Heart left ventricle (tissue), 16 donors: Measurements from ENCODE around the gene RGMA. TPM values are rescaled to one million over a fixed set of nuclear protein-coding genes. Genes with fewer than 3 reads are reported as not detected.

Source experiments
- ATAC-seq, 4 donors: fragments of 200-7000 bp; cut with Tn5 transposase; one replicate each; pipeline ENCODE4 v1.9.1; 2020 to 2022; ENCODE audit warnings: moderate library complexity in 4 of 4, mild to moderate bottlenecking in 3 of 4, moderate number of reproducible peaks in 1 of 4
- DNase-seq, 5 donors: peaks; one replicate each; pipeline ENCODE4 v3.0.0-alpha.2; 2020
- H3K27ac ChIP-seq, 12 donors: fragments of 200-600 bp; sonication (generic) in 4 of 12; one replicate each; pipeline versions ENCODE4 v1.5.0 to v1.8.0; 2016 to 2022; ENCODE audit warnings: mild to moderate bottlenecking in 2 of 12
- H3K27me3 ChIP-seq, 9 donors: fragments of 200-600 bp; sonication (generic) in 2 of 9; one replicate each; pipeline versions ENCODE4 v1.5.1 to v1.8.0; 2016 to 2022; ENCODE audit warnings: mild to moderate bottlenecking in 3 of 9
- H3K36me3 ChIP-seq, 9 donors: fragments of 200-600 bp; sonication (generic) in 2 of 9; one replicate each; pipeline versions ENCODE4 v1.5.0 to v1.8.0; 2018 to 2022; ENCODE audit warnings: mild to moderate bottlenecking in 2 of 9
- H3K4me1 ChIP-seq, 12 donors: fragments of 200-600 bp; sonication (generic) in 4 of 12; one replicate each; pipeline versions ENCODE4 v1.5.0 to v1.8.0; 2016 to 2022; ENCODE audit warnings: mild to moderate bottlenecking in 3 of 12
- H3K4me3 ChIP-seq, 12 donors: fragments of 200-600 bp; sonication (generic) in 4 of 12; one replicate each; pipeline versions ENCODE4 v1.5.0 to v1.8.0; 2017 to 2022; ENCODE audit warnings: mild to moderate bottlenecking in 9 of 12, moderate library complexity in 4 of 12
- H3K9me3 ChIP-seq, 12 donors: fragments of 200-600 bp; sonication (generic) in 4 of 12; one replicate each; pipeline versions ENCODE4 v1.5.0 to v1.8.0; 2016 to 2022; ENCODE audit warnings: mild to moderate bottlenecking in 1 of 12
- POLR2A ChIP-seq, 2 donors: fragments of 450-650 bp; IDR thresholded peaks; one replicate each; pipeline ENCODE4 v1.6.1; 2017; ENCODE audit warnings: antibody characterized with exemption in 2 of 2, mild to moderate bottlenecking in 2 of 2, moderate library complexity in 2 of 2
- WGBS, 4 donors: extraction: QIAGEN DNeasy Blood & Tissue Kit in 2 of 4; methylation state at CpG; one replicate each; pipeline versions ENCODE4 v1.1.5 to v1.1.7; 2013 to 2018; 5-methylcytosine and 5-hydroxymethylcytosine counted together
- intact Hi-C, 10 donors: fragments of 100-400 bp; cut with DNase I; formaldehyde crosslinking; loops; one replicate each; pipeline versions ENCODE4 v1.11.1 to v1.14.2; 2022
- polyA plus RNA-seq, 2 donors: library from polyadenylated mRNA; stranded (reverse); fragments of 200-250 nt; gene quantifications; one replicate each; pipeline ENCODE4 v1.2.3, GENCODE V29; 2013
- total RNA-seq, 9 donors: library from RNA; depleted of rRNA in 2 of 9; stranded (reverse); fragments of >200 nt in 2 of 9; fragmentation: NEBNext Ultra II Directional in 3 of 9; extraction: Animal tissue kit (Norgen Biotek cat#: 25700) in 3 of 9; gene quantifications; one replicate each; pipeline versions ENCODE4 v1.1.0 to v1.2.4, GENCODE V29; 2016 to 2023
- TF ChIP-seq, protein P1 (sequence below), 12 donors: fragments of 200-600 bp; sonication (generic) in 4 of 12; IDR thresholded peaks; one replicate each; pipeline versions ENCODE4 v1.5.0 to v1.8.0; 2018 to 2022; ENCODE audit warnings: antibody characterized with exemption in 12 of 12, mild to moderate bottlenecking in 5 of 12
- donor health status: ischemic (EF 13 %, LVEDD 7.1; RV severe dilation, severe dysfunction).
- donor health status: healthy with polysubstance abuse.
- donor health status: DM: no; HTN: yes; CAD: no.
- donor health status: DM: no; HTN: no; CAD: no.
- donor health status: ischemic (EF 25% LVEDD 6.9; RV normal size, moderate dysfunction).
- donor health status: ischemic (EF 25% LVEDD 5.7; RV mildly dilated, moderate dysfunction).
- donor health status: healthy.
- donor health status: DM: yes; HTN: yes; CAD: no.
- donor health status: ischemic (EF 35%, LVEDD 5.7; RV mildly dilated, moderate dysfunction).
- donor health status: nonischemic (EF 11% LVEDD 7.7; RV severe dilation, severe dysfunction).
- donor health status: DM: yes; HTN: yes; CAD: no.
- donor health status: PGD.
- donor health status: ischemic (EF 29% LVEDD 5.4; RV normal size, mild dysfunction).
- donor health status: nonischemic (EF 23%, LVEDD 6.1; RV moderate dilation, normal function).

Gene RGMA
- total and polyA plus RNA-seq, 11 donors, result 4.7 to 20.8 (median 14.8) TPM

GRCh38 chr15:93001881-93002280, 87.1 kb downstream of the RGMA start:
- DNase-seq (no peak), ATAC-seq (no peak)
- no peaks in the 10 kb centered on the region for H3K27me3 ChIP-seq
- no peaks in the 10 kb centered on the region for H3K4me1 ChIP-seq
- no peak overlapping the region for H3K4me3 ChIP-seq
- H3K27ac ChIP-seq, result peak overlapping the region in 2 of 12 donors; percentile 18 to 32
- no peaks in the 10 kb centered on the region for H3K9me3 ChIP-seq
- no peak for TF ChIP-seq POLR2A (IDR thresholded peaks at IDR 0.05)
- TF ChIP-seq, protein P1, sequence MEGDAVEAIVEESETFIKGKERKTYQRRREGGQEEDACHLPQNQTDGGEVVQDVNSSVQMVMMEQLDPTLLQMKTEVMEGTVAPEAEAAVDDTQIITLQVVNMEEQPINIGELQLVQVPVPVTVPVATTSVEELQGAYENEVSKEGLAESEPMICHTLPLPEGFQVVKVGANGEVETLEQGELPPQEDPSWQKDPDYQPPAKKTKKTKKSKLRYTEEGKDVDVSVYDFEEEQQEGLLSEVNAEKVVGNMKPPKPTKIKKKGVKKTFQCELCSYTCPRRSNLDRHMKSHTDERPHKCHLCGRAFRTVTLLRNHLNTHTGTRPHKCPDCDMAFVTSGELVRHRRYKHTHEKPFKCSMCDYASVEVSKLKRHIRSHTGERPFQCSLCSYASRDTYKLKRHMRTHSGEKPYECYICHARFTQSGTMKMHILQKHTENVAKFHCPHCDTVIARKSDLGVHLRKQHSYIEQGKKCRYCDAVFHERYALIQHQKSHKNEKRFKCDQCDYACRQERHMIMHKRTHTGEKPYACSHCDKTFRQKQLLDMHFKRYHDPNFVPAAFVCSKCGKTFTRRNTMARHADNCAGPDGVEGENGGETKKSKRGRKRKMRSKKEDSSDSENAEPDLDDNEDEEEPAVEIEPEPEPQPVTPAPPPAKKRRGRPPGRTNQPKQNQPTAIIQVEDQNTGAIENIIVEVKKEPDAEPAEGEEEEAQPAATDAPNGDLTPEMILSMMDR (IDR thresholded peaks at IDR 0.05), result peak in 5 of 12 donors; percentile 5 to 34 (median 11)
- 79 to 93% (median 82%) methylated on average over 2 of the region's 2 CpGs for WGBS, 4 donors
- intact Hi-C loops, result loop anchor here in 3 of 10 donors (5.0 to 10.0 kb wide), 2 partner anchors 60 to 207 kb away; no protein-coding TSS in a partner anchor
- peaks cover 0 to 100% (median 100%) of the 10 kb centered on the region in 9 donors for H3K36me3 ChIP-seq

GRCh38 chr15:93001156-93001555, 87.9 kb downstream of the RGMA start:
- 95 to 100% (median 97%) methylated on average over 6 of the region's 6 CpGs for WGBS, 4 donors
- intact Hi-C loops, result loop anchor here in 3 of 10 donors (5.0 to 10.0 kb wide), 2 partner anchors 59 to 206 kb away; no protein-coding TSS in a partner anchor
- Histone ChIP-seq H3K4me1 (no peaks in the 10 kb centered on the region), H3K27me3 (no peaks in the 10 kb centered on the region), H3K4me3 (no peak overlapping the region), H3K27ac (peak overlapping the region in 2 of 12 donors; percentile 18 to 32), H3K36me3 (peaks cover 0 to 100% (median 100%) of the 10 kb centered on the region in 9 donors), H3K9me3 (no peaks in the 10 kb centered on the region)
- ATAC-seq, result no peak
- DNase-seq, result no peak
- TF ChIP-seq POLR2A (IDR thresholded peaks at IDR 0.05), result no peak
- TF ChIP-seq, protein P1 (IDR thresholded peaks at IDR 0.05), result no peak

DNA sequence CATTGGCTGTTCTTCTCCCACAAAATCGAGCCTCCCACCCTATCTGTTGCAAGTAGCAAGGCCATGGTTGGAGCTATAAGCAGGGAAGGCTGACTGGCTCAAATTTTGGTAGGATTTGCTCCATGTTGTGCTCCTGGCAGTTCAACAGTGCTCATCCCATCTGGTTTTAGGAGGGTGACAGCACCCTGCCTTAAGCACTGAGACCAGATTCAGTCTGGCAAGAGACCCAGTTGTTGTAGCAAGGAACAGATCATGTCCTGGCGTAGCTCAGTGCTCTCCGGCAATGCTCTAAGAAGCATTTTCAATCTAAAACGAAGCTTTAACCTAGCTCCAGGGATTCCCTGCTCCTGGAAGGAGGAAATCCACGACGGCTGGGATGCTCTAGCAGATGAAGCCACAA, 91.2 kb downstream of the RGMA start:
- H3K9me3 ChIP-seq, result no peaks in the 10 kb centered on the region
- no peak overlapping the region for H3K4me3 ChIP-seq
- peaks cover 0 to 4% (median 0%) of the 10 kb centered on the region in 12 donors for H3K4me1 ChIP-seq
- ATAC-seq (peak in 1 of 4 donors; percentile 39), DNase-seq (no peak)
- H3K36me3 ChIP-seq, result peaks cover 0 to 100% (median 98%) of the 10 kb centered on the region in 9 donors
- intact Hi-C loops, result loop anchor here in 4 of 10 donors (10.0 kb wide), 3 partner anchors 63 to 203 kb away; no protein-coding TSS in a partner anchor
- WGBS, 4 donors, result 92 to 96% (median 95%) methylated on average over 6 of the region's 6 CpGs
- H3K27me3 ChIP-seq, result no peaks in the 10 kb centered on the region
- H3K27ac ChIP-seq, result no peak overlapping the region
- TF ChIP-seq POLR2A (IDR thresholded peaks at IDR 0.05), result no peak
- TF ChIP-seq, protein P1 (IDR thresholded peaks at IDR 0.05), result no peak

DNA sequence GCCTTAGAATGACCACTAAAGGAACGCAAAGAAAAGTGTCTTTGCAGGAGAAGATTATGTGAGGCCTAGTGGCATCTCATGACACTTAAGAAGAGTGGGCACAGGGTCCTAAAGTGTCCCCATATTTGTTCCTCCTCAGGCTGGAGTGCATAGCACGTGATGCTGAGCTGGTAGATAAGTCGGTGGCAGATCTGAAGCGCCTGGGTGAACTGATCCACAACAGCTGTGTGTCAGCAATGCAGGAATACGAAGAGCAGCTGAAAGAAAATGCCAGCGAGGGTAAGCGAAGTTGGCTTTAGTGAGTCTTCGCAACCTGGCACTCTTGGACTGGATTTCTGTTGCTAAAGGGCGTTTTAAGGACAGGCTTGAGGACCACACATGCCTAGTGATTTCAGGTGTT, 96.3 kb downstream of the RGMA start:
- H3K4me3 ChIP-seq, result no peak overlapping the region
- peak overlapping the region in 7 of 12 donors; percentile 1 to 59 (median 20) for H3K27ac ChIP-seq
- peak; percentile 70 to 90 (median 84) for ATAC-seq
- DNase-seq, result peak in 3 of 5 donors; percentile 16 to 38 (median 35)
- intact Hi-C loops, result loop anchor here in 4 of 10 donors (10.0 kb wide), 3 partner anchors 58 to 198 kb away; no protein-coding TSS in a partner anchor
- TF ChIP-seq, protein P1 (IDR thresholded peaks at IDR 0.05), result no peak
- TF ChIP-seq POLR2A (IDR thresholded peaks at IDR 0.05), result no peak
- H3K36me3 ChIP-seq, result peaks cover 0 to 100% (median 98%) of the 10 kb centered on the region in 9 donors
- WGBS, 4 donors, result 50 to 84% (median 64%) methylated on average over 9 of the region's 9 CpGs
- H3K27me3 ChIP-seq, result no peaks in the 10 kb centered on the region
- no peaks in the 10 kb centered on the region for H3K9me3 ChIP-seq
- peaks cover 0 to 10% (median 0%) of the 10 kb centered on the region in 12 donors for H3K4me1 ChIP-seq
